Measurements from ENCODE around the gene MICAL1. TPM values are rescaled to one million over a fixed set of nuclear protein-coding genes. Genes with fewer than 3 reads are reported as not detected.

Gene MICAL1
- total and polyA plus RNA-seq, 2 of the 8 experiments (the other 6 are each of a cell fraction or from before 2014, with no cell fraction given): 42.5 to 55.4 TPM

GRCh38 chr6:109454496-109455436, 806 bp downstream of the MICAL1 start:
- Histone ChIP-seq H3K36me3 (ENCODE audit: control insufficient read depth in 2 of 4, insufficient read depth in 4 of 4, low read length in 3 of 4) (peaks cover 0 to 16% (median 8%) of the 10 kb centered on the region in 4 experiments; a peak in 5 of 8 replicates), H3K9ac (replicated peaks in 1 of 4; ENCODE audit: extremely low read depth in 1 of 4, low read depth in 3 of 4, low read length in 3 of 4) (peak overlapping the region; percentile 16 to 71 (median 57); a peak in 6 of 7 replicates), H3K23ac (ENCODE audit: insufficient read length) (no peak overlapping the region), H3K14ac (ENCODE audit: insufficient read length) (no peak overlapping the region), H3K9me3 (ENCODE audit: insufficient read depth in 2 of 2, low read depth in 1 of 2, low read length in 1 of 2) (no peaks in the 10 kb centered on the region), H3K79me2 (ENCODE audit: control insufficient read depth in 1 of 2, insufficient read depth in 2 of 2, low read length in 2 of 2) (no peaks in the 10 kb centered on the region; a peak in 1 of 4 replicates), H3K27ac (ENCODE audit: low read depth, low read length) (no peak overlapping the region), H3K4me3 (ENCODE audit: extremely low read depth in 1 of 4, insufficient read depth in 2 of 4, low read depth in 3 of 4, low read length in 4 of 4) (peak overlapping the region; percentile 60 to 91 (median 84)), H4K5ac (ENCODE audit: insufficient read length, low read depth, low read length) (peak overlapping the region; percentile 15), H2BK20ac (ENCODE audit: low read length) (no peak overlapping the region), H3K79me1 (ENCODE audit: low read depth, low read length) (no peaks in the 10 kb centered on the region; the same call in 1 of the 2 replicates), H3K56ac (replicated peaks; ENCODE audit: insufficient read length, low read depth, low read length) (no peak overlapping the region), H2AFZ (ENCODE audit: low read length) (0 out of 2 replicates have a peak overlapping the region, but pooled peaks have one; percentile 15), H4K8ac (ENCODE audit: extremely low read depth, insufficient read depth, low read length) (peak overlapping the region; percentile 62), H2BK12ac (ENCODE audit: low read depth, low read length) (no peak overlapping the region), H3K23me2 (ENCODE audit: low read depth, low read length) (peaks cover 8% of the 10 kb centered on the region), H3K4ac (replicated peaks; ENCODE audit: insufficient read length, low read depth, low read length) (peak overlapping the region; percentile 47), H4K91ac (replicated peaks; ENCODE audit: insufficient read length, low read length) (no peak overlapping the region), H3K4me2 (ENCODE audit: insufficient read depth in 1 of 2, low read depth in 2 of 2, low read length in 2 of 2) (peak overlapping the region; percentile 86 to 87), H4K20me1 (replicated peaks in 1 of 2; ENCODE audit: control insufficient read depth in 1 of 2, insufficient read depth in 2 of 2, low read length in 2 of 2) (peaks cover 0 to 2% of the 10 kb centered on the region in 2 experiments), H3K27me3 (replicated peaks in 1 of 4; ENCODE audit: control insufficient read depth in 3 of 4, extremely low read depth in 1 of 4, insufficient read depth in 3 of 4, low read length in 3 of 4) (no peaks in the 10 kb centered on the region), H2BK15ac (ENCODE audit: low read length) (no peak overlapping the region; the same call in 1 of the 2 replicates), H3K4me1 (replicated peaks in 1 of 4; ENCODE audit: control insufficient read depth in 3 of 4, insufficient read depth in 4 of 4, low read length in 3 of 4) (peaks cover 4 to 17% (median 11%) of the 10 kb centered on the region in 4 experiments), H3K18ac (ENCODE audit: extremely low read depth, low read length) (peak overlapping the region; percentile 49), H2BK120ac (replicated peaks; ENCODE audit: low read depth, low read length) (no peak overlapping the region), H2BK5ac (ENCODE audit: low read depth, low read length) (peak overlapping the region; percentile 86; the same call in 1 of the 2 replicates), H2AK5ac (ENCODE audit: low read depth, low read length) (no peak overlapping the region)
- 13% methylated on average over 26 of the region's 48 CpGs; no CpG with 5 or more reads in 1 of the 2 experiments for WGBS, 2 experiments (ENCODE audit: extremely low coverage in 1 of 2, insufficient coverage in 1 of 2, insufficient read length in 1 of 2, insufficient replicate concordance in 2 of 2, low coverage in 1 of 2, low lambda C conversion rate in 2 of 2, missing lambda C conversion rate in 1 of 2)
- FAIRE-seq (no peak), DNase-seq (ENCODE audit: low read depth in 1 of 2, low spot score in 2 of 2) (no peak)
- POLR2A ChIA-PET (ENCODE audit: partially characterized antibody): interaction anchor here (0.8 to 7.5 kb wide), 4 partner anchors 8 to 43 kb away, joined by 3 to 85 read pairs (median 6); partner anchors contain the start of genes PPIL6 and SMPD2
- CTCF ChIA-PET (ENCODE audit: partially characterized antibody): interaction anchor here (0.7 to 7.5 kb wide), 4 partner anchors 12 to 598 kb away, joined by 3 to 63 read pairs (median 5); partner anchors contain the start of genes PPIL6 and SMPD2
- TF ChIP-seq KDM4A (IDR thresholded peaks at IDR 0.05; ENCODE audit: low read depth, low read length, severe bottlenecking) (peak; percentile 57), TAF7 (optimal IDR thresholded peaks at IDR 0.05; ENCODE audit: borderline replicate concordance, low read depth, low read length) (no peak), ASH2L (IDR thresholded peaks at IDR 0.05; ENCODE audit: low read length) (peak; percentile 59), POU5F1 (IDR thresholded peaks at IDR 0.05; ENCODE audit: low read depth, low read length) (no peak), TAF1 (IDR thresholded peaks at IDR 0.05; ENCODE audit: low read depth, low read length) (no peak), PHF8 (conservative IDR thresholded peaks at IDR 0.05; ENCODE audit: low read depth, low read length) (0 out of 2 replicates have a peak, but pooled peaks have one; percentile 1), CTBP2 (IDR thresholded peaks at IDR 0.05; ENCODE audit: borderline replicate concordance, insufficient read depth, insufficient read length, low read length) (peak; percentile 51), SIN3A (conservative IDR thresholded peaks at IDR 0.05 in 1 of 2, IDR thresholded peaks at IDR 0.05 in 1 of 2; ENCODE audit: low read depth in 1 of 2, low read length in 2 of 2) (peak in 1 of 2 experiments; percentile 14; a peak in 1 of 4 replicates), KDM1A (IDR thresholded peaks at IDR 0.05; ENCODE audit: borderline replicate concordance, low read length) (0 out of 2 replicates have a peak, but pooled peaks have one; percentile 17), POLR2AphosphoS5 (IDR thresholded peaks at IDR 0.05; ENCODE audit: low read depth, low read length) (no peak)

All from H1 (cell line).